HEK293T (cell line): Measurements from ENCODE around the gene OR51A7.

Experiments
- CTBP1 ChIP-seq: fragments of 450-650 bp; IDR thresholded peaks from 2 replicates; pipeline ENCODE4 v1.6.1; 2016; ENCODE audit warnings: borderline replicate concordance
- SP1 ChIP-seq: fragments of 450-650 bp; IDR thresholded peaks from 2 replicates; pipeline ENCODE4 v1.6.1; 2017
- TARDBP ChIP-seq: fragments of 450-650 bp; IDR thresholded peaks from 2 replicates; pipeline ENCODE4 v1.6.1; 2016
- ZNF384 ChIP-seq: fragments of 450-650 bp; IDR thresholded peaks from 2 replicates; pipeline ENCODE4 v1.6.1; 2016

DNA sequence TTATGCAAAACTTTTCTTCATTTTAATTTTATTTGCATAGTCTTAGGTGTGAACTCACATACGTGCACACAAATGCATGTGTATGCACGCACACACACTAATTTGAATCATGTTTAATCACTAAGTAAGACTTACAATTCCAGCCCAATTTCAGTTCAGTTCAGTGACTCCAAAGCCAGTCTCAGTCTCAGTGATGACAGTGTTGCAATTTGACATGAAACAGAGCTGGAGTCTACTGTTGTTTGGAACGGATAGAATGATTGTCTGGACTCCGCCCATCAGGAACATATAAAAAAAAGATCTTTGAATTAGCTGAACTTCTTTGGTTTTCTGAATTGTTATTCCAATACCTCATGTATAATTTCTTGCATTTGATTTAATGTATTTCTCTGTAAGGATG lies 39.7 kb upstream of the OR51A7 start:
- no peak for TF ChIP-seq CTBP1
- TF ChIP-seq TARDBP: no peak
- no peak for TF ChIP-seq SP1
- no peak for TF ChIP-seq ZNF384
